NCI-H1930 (cell line): ENCODE measurements around the gene NAIF1.
"Not testable (repeated sequence)": the region's sequence is repeated elsewhere in the genome, so short reads cannot be mapped to it uniquely, and the experiment has no call there.

ENCODE experiments used
- DNase-seq, 2 experiments: peaks; one replicate each; lab custom pipeline; 2025; lab: John Stamatoyannopoulos, UW

Gene NAIF1

GRCh38 chr9:128061275-128061960 lies 5.7 kb downstream of the NAIF1 start:
- DNase-seq = no peak

DNA sequence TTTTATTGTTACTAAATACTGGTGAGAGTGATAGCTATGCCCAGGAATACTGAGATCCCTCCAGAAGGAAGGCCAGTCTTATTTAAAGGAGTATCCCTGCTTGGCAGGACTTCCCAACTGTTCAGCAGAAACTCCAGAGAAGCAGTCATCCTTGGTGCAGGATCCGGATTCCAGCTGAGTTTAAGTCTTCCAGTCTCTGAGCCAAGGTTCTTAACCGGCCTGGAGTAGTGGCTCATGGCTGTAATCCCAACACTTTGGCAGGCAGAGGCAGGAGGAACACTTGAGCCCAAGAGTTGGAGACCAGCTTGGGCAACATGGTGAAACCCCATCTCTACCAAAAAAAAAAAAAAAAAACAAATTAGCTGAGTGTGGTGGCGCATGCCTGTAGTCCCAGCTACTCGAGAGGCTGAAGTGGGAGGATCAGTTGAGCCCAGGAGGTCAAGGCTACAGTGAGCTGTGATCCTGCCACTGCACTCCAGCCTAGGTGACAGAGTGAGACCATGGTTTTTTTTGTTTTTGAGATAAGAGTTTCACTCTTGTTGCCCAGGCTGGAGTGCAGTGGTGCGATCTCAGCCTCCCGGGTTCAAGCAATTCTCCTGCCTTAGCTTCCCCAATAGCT lies 7.6 kb downstream of the NAIF1 start:
- DNase-seq = no peak

DNA sequence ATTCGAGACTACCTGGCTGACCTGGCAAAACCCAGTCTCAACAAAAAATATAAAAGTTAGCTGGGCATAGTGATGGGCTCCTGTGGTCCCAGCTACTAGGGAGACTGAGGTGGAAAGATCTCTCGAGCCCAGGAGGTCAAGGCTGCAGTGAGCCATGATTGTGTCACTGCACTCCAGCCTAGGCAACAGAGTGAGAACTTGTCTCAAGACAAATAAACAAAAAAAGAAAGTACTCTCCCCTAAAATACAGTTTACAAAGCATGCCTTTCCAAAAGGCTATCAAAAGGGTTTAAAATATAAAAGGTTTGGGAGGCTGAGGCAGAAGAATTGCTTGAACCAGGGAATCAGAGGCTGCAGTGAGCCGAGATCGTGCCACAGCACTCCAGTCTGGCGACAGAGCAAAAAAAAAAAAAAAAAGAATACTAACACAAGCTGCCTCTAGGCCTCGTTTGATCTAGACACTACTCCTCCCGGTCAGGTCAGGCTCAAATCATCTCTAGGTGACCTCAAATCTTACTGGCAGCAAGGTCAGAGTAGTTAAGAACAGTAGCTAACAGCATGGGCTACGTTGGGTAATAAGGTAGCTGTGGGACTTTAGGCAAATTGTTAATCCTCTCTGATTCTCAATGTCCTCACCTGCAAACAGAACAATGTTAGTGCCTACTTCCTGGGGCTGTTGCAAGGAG lies 9.3 kb downstream of the NAIF1 start:
- DNase-seq = no peak

DNA sequence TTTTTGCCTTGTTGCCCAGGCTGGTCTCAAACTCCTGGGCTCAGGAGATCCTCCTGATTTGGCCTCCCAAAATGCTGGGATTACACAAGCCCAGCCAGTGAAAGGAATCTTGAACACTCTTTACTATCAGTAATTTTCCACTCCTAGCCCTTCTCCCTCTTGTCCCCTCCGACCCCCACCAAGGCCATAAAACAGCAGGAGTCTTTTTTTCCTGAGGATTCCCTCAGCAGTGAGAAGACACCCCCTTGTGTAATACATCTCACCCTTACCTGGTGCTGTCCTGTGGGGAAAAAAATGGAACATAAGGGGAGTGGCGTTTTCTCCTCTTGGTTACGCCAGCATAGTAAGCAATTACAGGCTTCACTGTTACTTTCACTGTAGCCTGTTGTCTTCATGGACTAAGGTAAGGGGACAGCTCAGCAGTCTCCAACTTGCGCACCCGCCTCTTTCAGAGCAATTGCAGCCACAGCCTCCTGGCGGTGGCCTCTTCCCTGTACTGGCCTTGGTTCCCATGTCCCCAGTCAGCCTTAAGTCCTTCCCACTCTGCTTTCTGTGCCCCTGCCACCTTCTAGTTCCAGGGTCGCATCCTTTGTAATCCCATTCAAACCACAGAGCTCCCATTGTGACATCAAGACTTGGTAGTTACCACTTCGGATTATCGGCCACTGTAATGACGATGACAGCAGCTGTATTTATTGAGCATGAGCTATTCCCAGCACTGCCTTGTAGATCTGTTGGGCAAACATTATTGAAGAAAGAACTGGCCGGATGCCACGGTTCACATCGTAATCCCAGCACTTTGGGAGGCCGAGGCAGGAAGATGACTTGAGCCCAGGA lies 10.0 kb downstream of the NAIF1 start:
- DNase-seq = peak in 1 of 2 experiments; percentile 22

DNA sequence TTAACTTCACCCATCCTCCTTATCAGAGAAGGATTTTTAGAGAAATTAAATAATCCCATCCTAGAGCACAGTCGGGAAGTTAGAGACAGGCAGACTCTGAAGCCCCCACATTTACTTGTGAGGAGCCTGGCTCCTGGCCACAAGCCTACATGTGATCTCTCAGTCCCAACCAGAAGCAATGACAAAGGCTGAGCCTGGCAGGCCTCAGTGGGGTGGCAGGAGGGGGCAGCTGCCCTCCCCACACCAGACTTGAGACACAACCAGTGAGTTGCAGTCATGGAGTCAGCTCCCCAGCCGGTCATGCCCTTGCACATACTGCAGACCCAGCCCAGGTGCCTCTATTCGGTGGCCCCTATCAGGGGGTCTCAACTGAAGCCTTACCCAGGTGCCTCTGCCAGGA lies 11.0 kb downstream of the NAIF1 start:
- DNase-seq = no peak

DNA sequence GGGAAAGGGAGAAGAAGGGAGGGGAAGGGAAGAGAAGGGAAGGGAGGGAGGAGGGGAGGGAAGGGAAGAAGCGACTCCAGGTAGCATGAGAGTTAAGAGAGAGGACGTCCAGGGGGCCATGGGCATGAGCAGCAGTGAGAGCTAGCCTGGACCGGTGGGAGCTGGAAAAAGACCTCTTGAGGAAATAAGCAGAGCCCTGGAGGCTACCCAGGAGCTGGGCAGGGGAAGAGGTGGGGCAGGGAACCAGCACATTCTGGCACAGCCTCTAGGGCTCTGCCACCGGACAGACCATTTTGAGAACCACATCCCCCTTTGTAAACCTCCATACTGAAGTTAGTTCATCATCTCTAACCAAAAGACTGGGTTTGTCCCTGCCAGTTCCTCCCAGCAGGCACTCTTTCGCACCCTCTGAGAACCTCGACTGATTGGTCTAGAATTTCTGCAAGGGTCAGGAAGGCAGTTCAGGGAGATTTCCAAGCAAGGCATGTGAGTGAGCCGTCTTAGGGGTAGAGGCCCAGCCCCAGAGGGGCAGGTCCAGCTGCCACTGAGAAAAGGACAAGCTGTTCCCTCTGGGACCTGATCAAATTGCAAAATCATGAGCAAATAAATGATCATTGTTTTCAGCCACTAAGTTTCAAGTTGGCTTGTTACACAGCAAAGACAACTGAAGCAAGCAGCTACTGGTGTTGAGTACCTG lies 11.6 kb downstream of the NAIF1 start:
- DNase-seq = no peak

GRCh38 chr9:128054087-128054486 lies 13.0 kb downstream of the NAIF1 start:
- DNase-seq = no peak

- no peak for DNase-seq
Measured at GRCh38 chr9:128053560-128053959, 13.6 kb downstream of the NAIF1 start.

DNA sequence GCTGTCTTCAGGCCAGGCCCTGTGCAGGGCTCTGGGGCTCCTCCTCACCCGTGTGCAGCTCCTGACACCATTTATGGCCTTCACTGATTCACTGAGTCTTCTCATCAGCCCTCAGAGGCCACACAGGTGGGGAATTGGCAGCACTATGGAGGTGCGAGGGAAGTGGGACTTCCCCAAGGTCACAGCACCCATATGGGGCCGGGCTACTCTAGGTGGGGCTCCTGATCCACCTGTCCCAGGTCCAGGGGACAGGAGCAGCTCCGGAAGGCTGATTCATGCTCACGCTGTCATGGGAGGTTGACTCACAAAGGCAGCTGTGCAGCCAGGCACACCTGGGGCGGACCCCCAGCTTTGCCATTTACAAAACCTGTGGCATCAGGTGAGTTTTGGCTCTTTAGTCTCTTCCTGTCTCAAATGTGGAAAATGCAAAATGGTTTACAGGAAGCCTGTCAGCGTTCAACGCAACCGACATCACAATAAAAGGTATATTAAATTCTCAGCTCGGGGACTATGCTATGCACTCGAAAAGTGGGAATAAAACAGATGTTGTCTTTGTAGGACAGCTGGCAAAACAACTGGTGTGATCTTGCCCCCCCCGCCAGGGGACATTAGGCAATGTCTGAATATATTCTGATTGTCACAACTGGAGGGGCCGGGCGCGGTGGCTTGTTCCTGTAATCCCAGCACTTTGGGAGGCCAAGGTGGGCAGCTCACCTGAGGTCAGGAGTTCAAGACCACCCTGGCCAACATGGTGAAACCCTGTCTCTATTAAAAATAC lies 15.0 kb downstream of the NAIF1 start:
- no peak for DNase-seq

DNA sequence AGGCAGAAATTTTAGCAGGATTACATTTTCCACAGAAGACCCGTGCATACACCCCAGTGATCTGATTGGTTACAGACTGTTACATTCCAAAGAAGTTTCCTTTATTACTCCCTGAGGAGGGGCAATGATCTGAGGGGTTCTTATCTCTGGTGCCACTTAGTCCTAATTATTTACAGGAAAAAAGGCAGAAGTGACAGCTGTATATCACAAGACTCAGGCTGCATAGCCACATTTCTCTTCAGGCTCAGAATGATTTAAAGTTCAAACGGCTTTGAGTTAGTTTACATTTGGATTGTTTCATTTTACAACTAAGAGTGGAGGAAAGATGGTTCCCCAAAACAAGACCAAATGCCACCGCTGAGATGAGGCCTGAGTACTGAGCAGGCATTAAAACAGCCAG lies 17.3 kb downstream of the NAIF1 start:
- DNase-seq = no peak

- DNase-seq = no peak
Measured at GRCh38 chr9:128048663-128049062, 18.5 kb downstream of the NAIF1 start.

DNA sequence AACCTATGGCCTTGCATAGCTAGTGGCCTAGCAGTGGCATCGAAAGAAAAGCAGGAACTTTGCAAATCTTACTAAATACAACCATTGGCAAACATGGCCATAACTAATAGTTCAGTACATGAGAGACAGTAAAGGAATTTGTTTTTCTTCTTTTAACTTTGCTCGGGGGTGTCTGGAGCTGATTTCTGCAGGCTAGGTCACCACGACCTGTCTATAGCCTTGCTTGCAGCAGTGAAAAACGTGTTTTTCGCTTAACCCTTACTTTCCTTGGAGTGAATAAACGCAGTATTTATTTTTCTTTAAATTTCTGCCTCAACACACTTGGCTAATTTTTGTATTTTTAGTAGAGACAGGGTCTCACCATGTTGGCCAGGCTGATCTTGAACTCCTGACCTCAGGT lies 19.9 kb downstream of the NAIF1 start:
- no peak for DNase-seq

DNA sequence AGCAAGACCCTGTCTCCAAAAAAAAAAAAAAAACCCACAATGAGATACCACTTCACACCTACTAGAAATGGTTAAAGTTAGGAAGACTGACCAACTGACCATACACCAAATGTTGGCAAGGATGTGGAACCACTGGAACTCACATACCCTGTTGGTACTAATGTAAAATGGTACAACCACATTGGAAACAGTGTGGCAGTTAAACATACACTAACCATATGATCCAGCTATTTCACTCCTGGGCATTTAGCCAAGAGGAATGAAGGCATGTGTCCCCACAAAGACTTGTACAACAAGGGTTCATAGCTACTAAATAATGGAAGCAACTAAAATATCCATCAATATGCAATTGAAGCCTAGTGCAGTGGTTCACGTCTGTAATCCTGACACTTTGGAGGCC lies 21.3 kb downstream of the NAIF1 start:
- no peak for DNase-seq

GRCh38 chr9:128045409-128045808 lies 21.7 kb downstream of the NAIF1 start:
- not testable (repeated sequence) for DNase-seq

DNA sequence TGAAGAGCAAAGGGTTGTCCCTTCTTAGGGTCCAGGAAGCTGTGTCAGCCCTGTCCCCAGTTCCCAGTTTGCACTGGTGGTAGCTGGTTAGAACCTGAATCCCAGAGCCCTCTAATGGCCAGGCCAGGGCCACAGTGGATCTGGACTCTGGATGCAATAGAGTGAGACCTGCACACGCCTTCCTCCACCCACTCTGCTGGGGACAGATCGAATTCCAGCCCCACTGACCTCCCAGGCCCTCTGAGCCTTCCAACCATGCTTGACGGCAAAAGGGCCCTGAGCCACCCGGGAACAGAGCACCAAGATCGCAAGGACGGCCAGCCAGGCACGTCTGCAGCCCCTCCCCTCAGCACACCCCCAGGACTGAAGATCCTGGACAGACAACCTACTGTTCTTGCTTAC lies 23.7 kb downstream of the NAIF1 start:
- DNase-seq = no peak

DNA sequence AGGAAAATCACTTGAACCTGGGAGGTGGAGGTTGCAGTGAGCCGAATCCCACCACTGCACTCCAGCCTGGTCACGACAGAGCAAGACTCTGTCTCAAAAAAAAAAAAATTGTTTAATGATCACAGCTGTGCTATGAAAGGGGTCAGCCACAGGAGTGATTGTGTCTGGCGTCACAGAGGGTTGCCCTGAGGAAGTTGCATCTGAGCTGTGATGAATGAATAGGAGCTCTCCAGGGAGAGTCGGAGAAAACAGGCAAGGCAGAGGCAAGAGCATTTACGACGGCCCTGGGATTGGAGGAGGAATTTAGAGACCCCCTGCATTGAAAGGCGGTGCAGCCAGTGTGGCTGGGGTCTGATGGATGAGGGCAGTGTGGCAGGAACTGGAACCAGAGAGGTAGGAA lies 25.1 kb downstream of the NAIF1 start:
- DNase-seq = no peak

DNA sequence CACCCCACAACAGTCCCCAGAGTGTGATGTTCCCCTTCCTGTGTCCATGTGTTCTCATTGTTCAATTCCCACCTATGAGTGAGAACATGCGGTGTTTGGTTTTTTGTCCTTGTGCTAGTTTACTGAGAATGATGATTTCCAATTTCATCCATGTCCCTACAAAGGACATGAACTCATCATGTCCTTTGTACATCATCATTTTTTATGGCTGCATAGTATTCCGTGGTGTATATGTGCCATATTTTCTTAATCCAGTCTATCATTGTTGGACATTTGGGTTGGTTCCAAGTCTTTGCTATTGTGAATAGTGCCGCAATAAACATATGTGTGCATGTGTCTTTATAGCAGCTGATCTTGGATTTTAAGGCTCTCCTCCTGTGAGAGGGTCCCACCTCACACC lies 26.3 kb downstream of the NAIF1 start:
- not testable (repeated sequence) for DNase-seq

DNA sequence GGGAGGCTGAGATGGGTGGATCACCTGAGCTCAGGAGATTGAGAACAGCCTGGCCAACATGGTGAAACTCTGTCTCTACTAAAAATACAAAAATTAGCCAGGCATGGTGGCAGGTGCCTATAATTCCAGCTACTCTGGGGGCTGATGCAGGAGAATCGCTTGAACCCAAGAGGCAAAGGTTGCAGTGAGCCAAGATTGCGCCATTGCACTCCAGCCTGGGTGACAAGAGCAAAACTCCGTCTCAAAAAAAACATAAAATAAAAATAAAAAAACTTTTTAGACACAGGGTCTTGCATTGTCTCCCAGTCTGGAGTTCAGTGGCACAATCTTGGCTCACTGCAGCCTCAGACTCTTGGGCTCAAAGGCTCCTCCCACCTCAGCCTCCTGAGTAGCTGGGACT lies 30.6 kb downstream of the NAIF1 start:
- not testable (repeated sequence) for DNase-seq

DNA sequence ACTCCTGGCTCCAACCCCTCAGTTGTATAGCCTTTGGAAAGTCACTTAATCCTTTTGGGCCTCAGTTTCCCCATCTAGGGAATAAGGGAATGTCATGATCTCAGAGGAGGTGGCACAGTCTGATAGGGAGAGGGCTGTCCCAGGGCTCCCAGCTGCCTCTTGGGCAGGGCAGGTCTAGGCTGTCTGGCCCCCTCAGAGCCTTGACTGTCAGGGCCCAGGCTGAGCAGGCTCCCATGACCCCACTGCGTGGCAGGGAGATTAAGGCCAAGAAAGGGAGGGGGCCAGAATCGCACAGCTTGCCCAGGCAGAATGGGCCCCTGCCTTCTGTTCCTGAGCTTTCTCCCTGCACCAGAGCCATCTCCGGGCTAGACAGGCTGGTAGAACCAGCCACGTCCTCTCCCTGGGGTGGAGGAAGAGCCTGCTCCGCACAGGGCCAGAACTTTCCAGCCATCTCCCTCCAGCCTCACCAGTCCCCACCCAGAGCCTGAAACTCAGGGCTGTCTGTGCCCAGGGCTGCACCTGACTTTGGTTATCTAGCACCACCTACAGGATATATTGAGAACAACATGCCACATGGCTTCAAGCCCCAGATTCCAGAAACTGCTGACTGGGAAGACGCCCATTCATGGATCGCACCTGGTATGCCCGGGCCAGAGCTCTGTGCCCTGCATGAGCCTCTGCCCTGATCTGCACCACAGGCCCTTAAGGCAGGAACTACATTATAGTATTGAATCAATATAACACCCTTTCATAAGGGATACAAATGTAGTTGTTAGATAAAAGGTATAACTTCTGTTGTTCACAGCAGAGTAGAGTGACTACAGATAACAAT lies 32.1 kb downstream of the NAIF1 start:
- DNase-seq = peak; percentile 64 to 71

GRCh38 chr9:128033609-128034008 lies 33.5 kb downstream of the NAIF1 start:
- no peak for DNase-seq
